H1 (cell line): ENCODE measurements around the gene NTN1. TPM values are rescaled to one million over a fixed set of nuclear protein-coding genes. Genes with fewer than 3 reads are reported as not detected.

ENCODE experiments used
- CTCF ChIA-PET: fragments of 300-600 bp; sonication (Branson Sonifier 250); formaldehyde crosslinking; loops from one replicate; lab custom pipeline; 2021; ENCODE audit not compliant: partially characterized antibody; lab: Charles Lee
- POLR2A ChIA-PET: fragments of 300-600 bp; sonication (Branson Sonifier 250); formaldehyde crosslinking; loops from one replicate; lab custom pipeline; 2021; ENCODE audit warnings: inconsistent platforms; ENCODE audit not compliant: partially characterized antibody; lab: Charles Lee
- DNase-seq, 2 experiments: peaks; one replicate each; pipeline versions ENCODE4 v3.0.0 to v3.0.0-alpha.2; 2010 to 2022; ENCODE audit warnings: low spot score in 2 of 2, low read depth in 1 of 2, mixed read lengths in 1 of 2
- FAIRE-seq: peaks from 2 replicates; lab custom pipeline; 2011; peaks lifted over from hg19 to GRCh38; lab: Jason Lieb, UNC
- H2AFZ ChIP-seq: 2 replicates; pipeline ENCODE4 v1.8.1; 2012; ENCODE audit warnings: low read length, inconsistent platforms
- H2AK5ac ChIP-seq: 2 replicates; pipeline ENCODE4 v1.6.1; 2013; ENCODE audit warnings: low read depth, low read length
- H2BK120ac ChIP-seq: replicated peaks from 2 replicates; pipeline ENCODE3; 2013; ENCODE audit warnings: low read depth, low read length, inconsistent platforms
- H2BK12ac ChIP-seq: 2 replicates; pipeline ENCODE4 v1.6.1; 2013; ENCODE audit warnings: low read depth, low read length
- H2BK15ac ChIP-seq: 2 replicates; pipeline ENCODE4 v1.6.1; 2013; ENCODE audit warnings: low read length
- H2BK20ac ChIP-seq: 2 replicates; pipeline ENCODE4 v1.6.1; 2013; ENCODE audit warnings: low read length
- H2BK5ac ChIP-seq: 2 replicates; pipeline ENCODE4 v1.6.1; 2013; ENCODE audit warnings: low read depth, low read length
- H3K14ac ChIP-seq: 2 replicates; pipeline ENCODE4 v1.6.1; 2013; ENCODE audit warnings: inconsistent platforms; ENCODE audit not compliant: insufficient read length
- H3K18ac ChIP-seq: 2 replicates; pipeline ENCODE4 v1.6.1; 2013; ENCODE audit warnings: low read length; ENCODE audit errors: extremely low read depth
- H3K23ac ChIP-seq: 2 replicates; pipeline ENCODE4 v1.6.1; 2013; ENCODE audit warnings: inconsistent platforms; ENCODE audit not compliant: insufficient read length
- H3K23me2 ChIP-seq: 2 replicates; pipeline ENCODE4 v1.6.1; 2013; ENCODE audit warnings: low read depth, low read length
- H3K27ac ChIP-seq: 2 replicates; pipeline ENCODE4 v1.6.1; 2011; ENCODE audit warnings: low read depth, low read length, inconsistent platforms
- H3K27me3 ChIP-seq, 4 experiments: replicated peaks in 1 of 4; 1 replicate in 1 of 4; 2 replicates in 3 of 4; pipeline versions ENCODE4 v1.6.1 to v1.8.1; 2011 to 2013; ENCODE audit warnings: low read length in 3 of 4, mild to moderate bottlenecking in 3 of 4, inconsistent platforms in 2 of 4, mixed read lengths in 2 of 4, moderate library complexity in 1 of 4; ENCODE audit not compliant: control insufficient read depth in 3 of 4, insufficient read depth in 3 of 4; ENCODE audit errors: extremely low read depth in 1 of 4
- H3K36me3 ChIP-seq, 4 experiments: 2 replicates each; pipeline versions ENCODE4 v1.6.1 to v1.8.1; 2011 to 2013; ENCODE audit warnings: mild to moderate bottlenecking in 4 of 4, low read length in 3 of 4, moderate library complexity in 2 of 4, control low read depth in 1 of 4, inconsistent platforms in 1 of 4; ENCODE audit not compliant: insufficient read depth in 4 of 4, control insufficient read depth in 2 of 4
- H3K4ac ChIP-seq: replicated peaks from 2 replicates; pipeline ENCODE3; 2013; ENCODE audit warnings: low read length, low read depth, mixed read lengths, inconsistent platforms; ENCODE audit not compliant: insufficient read length
- H3K4me1 ChIP-seq, 4 experiments: replicated peaks in 1 of 4; 1 replicate in 1 of 4; 2 replicates in 3 of 4; pipeline versions ENCODE4 v1.6.1 to v1.8.1; 2011 to 2013; ENCODE audit warnings: low read length in 3 of 4, inconsistent platforms in 2 of 4, mixed read lengths in 1 of 4; ENCODE audit not compliant: insufficient read depth in 4 of 4, control insufficient read depth in 3 of 4
- H3K4me2 ChIP-seq, 2 experiments: 2 replicates each; pipeline versions ENCODE4 v1.6.1 to v1.8.1; 2011 to 2013; ENCODE audit warnings: low read depth in 2 of 2, low read length in 2 of 2, control low read depth in 1 of 2, inconsistent platforms in 1 of 2, mild to moderate bottlenecking in 1 of 2; ENCODE audit not compliant: insufficient read depth in 1 of 2
- H3K4me3 ChIP-seq, 4 experiments: fragments of 200-600, 300-600 bp in 1 of 4; sonication (generic), shearing (Covaris generic), sonication (Bioruptor Twin) in 1 of 4; 2 replicates each; pipeline versions ENCODE4 v1.5.1 to v1.8.1; 2011 to 2016; ENCODE audit warnings: low read length in 4 of 4, low read depth in 3 of 4, control low read depth in 2 of 4, inconsistent platforms in 2 of 4, mild to moderate bottlenecking in 2 of 4, mixed read lengths in 1 of 4, moderate library complexity in 1 of 4; ENCODE audit not compliant: insufficient read depth in 2 of 4; ENCODE audit errors: extremely low read depth in 1 of 4
- H3K56ac ChIP-seq: replicated peaks from 2 replicates; pipeline ENCODE3; 2013; ENCODE audit warnings: low read depth, mild to moderate bottlenecking, mixed read lengths, low read length, inconsistent platforms; ENCODE audit not compliant: insufficient read length
- H3K79me1 ChIP-seq: 2 replicates; pipeline ENCODE4 v1.6.1; 2013; ENCODE audit warnings: low read depth, low read length, control low read depth
- H3K79me2 ChIP-seq, 2 experiments: 2 replicates each; pipeline versions ENCODE4 v1.6.1 to v1.8.1; 2012 to 2013; ENCODE audit warnings: low read length in 2 of 2, mild to moderate bottlenecking in 2 of 2, inconsistent platforms in 1 of 2; ENCODE audit not compliant: insufficient read depth in 2 of 2, control insufficient read depth in 1 of 2
- H3K9ac ChIP-seq, 4 experiments: replicated peaks in 1 of 4; 1 replicate in 1 of 4; 2 replicates in 3 of 4; pipeline versions ENCODE4 v1.6.1 to v1.8.1; 2011 to 2013; ENCODE audit warnings: low read depth in 3 of 4, low read length in 3 of 4, control low read depth in 2 of 4, mild to moderate bottlenecking in 2 of 4, moderate library complexity in 2 of 4, inconsistent platforms in 1 of 4; ENCODE audit errors: extremely low read depth in 1 of 4
- H3K9me3 ChIP-seq, 2 experiments: 2 replicates each; pipeline versions ENCODE4 v1.6.1 to v1.8.1; 2012 to 2013; ENCODE audit warnings: mild to moderate bottlenecking in 2 of 2, moderate library complexity in 2 of 2, control low read depth in 1 of 2, inconsistent platforms in 1 of 2, low read depth in 1 of 2, low read length in 1 of 2, mixed read lengths in 1 of 2; ENCODE audit not compliant: insufficient read depth in 2 of 2
- H4K20me1 ChIP-seq, 2 experiments: replicated peaks in 1 of 2; 2 replicates each; pipeline versions ENCODE3 to v1.8.1; 2011 to 2013; ENCODE audit warnings: inconsistent platforms in 2 of 2, low read length in 2 of 2, mild to moderate bottlenecking in 1 of 2; ENCODE audit not compliant: insufficient read depth in 2 of 2, control insufficient read depth in 1 of 2
- H4K5ac ChIP-seq: 2 replicates; pipeline ENCODE4 v1.6.1; 2013; ENCODE audit warnings: low read length, low read depth, mixed read lengths, inconsistent platforms; ENCODE audit not compliant: insufficient read length
- H4K8ac ChIP-seq: 2 replicates; pipeline ENCODE4 v1.8.0; 2013; ENCODE audit warnings: mild to moderate bottlenecking, moderate library complexity, low read length, inconsistent platforms; ENCODE audit not compliant: insufficient read depth; ENCODE audit errors: extremely low read depth
- H4K91ac ChIP-seq: replicated peaks from 2 replicates; pipeline ENCODE3; 2013; ENCODE audit warnings: low read length, mixed read lengths, inconsistent platforms; ENCODE audit not compliant: insufficient read length
- CREB1 ChIP-seq: IDR thresholded peaks from 2 replicates; pipeline ENCODE4 v1.6.1; 2012; ENCODE audit warnings: inconsistent platforms
- FOSL1 ChIP-seq: IDR thresholded peaks from 2 replicates; pipeline ENCODE4 v1.6.1; 2011; ENCODE audit warnings: mild to moderate bottlenecking, low read depth, low read length, moderate library complexity; ENCODE audit not compliant: insufficient read depth
- HDAC6 ChIP-seq: IDR thresholded peaks from one replicate; pipeline ENCODE4 v1.7.1; 2012; ENCODE audit warnings: low read depth, mild to moderate bottlenecking, inconsistent platforms, low read length, moderate library complexity
- JUND ChIP-seq: IDR thresholded peaks from 2 replicates; pipeline ENCODE4 v1.6.1; 2011; ENCODE audit warnings: mild to moderate bottlenecking, improper control_type of control experiment, low read length
- KDM1A ChIP-seq: fragments of 200-600, 300-600 bp; sonication (generic); IDR thresholded peaks from 2 replicates; pipeline ENCODE4 v1.7.1; 2016; ENCODE audit warnings: mild to moderate bottlenecking, low read length, borderline replicate concordance
- KDM4A ChIP-seq: IDR thresholded peaks from one replicate; pipeline ENCODE4 v1.7.1; 2012; ENCODE audit warnings: low read depth, mild to moderate bottlenecking, moderate library complexity, low read length, inconsistent platforms; ENCODE audit not compliant: severe bottlenecking
- KDM5A ChIP-seq: fragments of 200-600 bp; IDR thresholded peaks from 2 replicates; pipeline ENCODE4 v1.7.1; 2012; ENCODE audit warnings: mild to moderate bottlenecking, low read length, inconsistent platforms, mixed read lengths
- RNF2 ChIP-seq: fragments of 200-900, 300-1000 bp; sonication (generic); IDR thresholded peaks from 2 replicates; pipeline ENCODE4 v1.7.1; 2016; ENCODE audit warnings: borderline replicate concordance, low read depth, mild to moderate bottlenecking, antibody characterized with exemption, low read length; ENCODE audit not compliant: poor library complexity, severe bottlenecking; ENCODE audit errors: missing control alignments
- SIRT6 ChIP-seq: IDR thresholded peaks from one replicate; pipeline ENCODE4 v1.7.1; 2012; ENCODE audit warnings: low read length, inconsistent platforms
- WGBS, 2 experiments: shearing (Covaris generic) in 1 of 2; methylation state at CpG; one replicate each; pipeline versions ENCODE4 v1.1.6 to v1.1.7; 2013 to 2015; ENCODE audit warnings: low lambda C conversion rate in 2 of 2, mixed read lengths in 2 of 2, inconsistent platforms in 1 of 2, low coverage in 1 of 2, missing lambda C conversion rate in 1 of 2; ENCODE audit not compliant: insufficient replicate concordance in 2 of 2, insufficient coverage in 1 of 2, insufficient read length in 1 of 2; ENCODE audit errors: extremely low coverage in 1 of 2, missing lambda C conversion rate in 1 of 2; 5-methylcytosine and 5-hydroxymethylcytosine counted together
- polyA plus RNA-seq, 7 experiments: library from polyadenylated mRNA; depleted of rRNA in 3 of 7; stranded (reverse) in 5 of 7; unstranded in 2 of 7; fragments of >200 nt in 5 of 7; fragments of 200-250 nt in 2 of 7; gene quantifications; 1 replicate in 5 of 7; 2 replicates in 1 of 7; 4 replicates in 1 of 7; pipeline versions ENCODE4 v1.2.1 to v1.2.3, GENCODE V29; 2011 to 2013; ENCODE audit warnings: missing spikeins in 2 of 7, mixed read lengths in 2 of 7
- total RNA-seq: library from RNA; stranded (reverse); fragmentation: NEBNext Ultra II Directional; extraction: Animal tissue kit (Norgen Biotek cat#: 25700); gene quantifications from 2 replicates; pipeline ENCODE4 v1.2.1, GENCODE V29; 2021
- TF ChIP-seq, protein P1 (sequence below): IDR thresholded peaks from 2 replicates; pipeline ENCODE4 v1.6.1; 2011; ENCODE audit warnings: low read length, improper control_type of control experiment

Gene NTN1
- total and polyA plus RNA-seq, 2 of the 8 experiments (the other 6 are each of a cell fraction or from before 2014, with no cell fraction given) = 2.0 to 2.3 TPM

DNA sequence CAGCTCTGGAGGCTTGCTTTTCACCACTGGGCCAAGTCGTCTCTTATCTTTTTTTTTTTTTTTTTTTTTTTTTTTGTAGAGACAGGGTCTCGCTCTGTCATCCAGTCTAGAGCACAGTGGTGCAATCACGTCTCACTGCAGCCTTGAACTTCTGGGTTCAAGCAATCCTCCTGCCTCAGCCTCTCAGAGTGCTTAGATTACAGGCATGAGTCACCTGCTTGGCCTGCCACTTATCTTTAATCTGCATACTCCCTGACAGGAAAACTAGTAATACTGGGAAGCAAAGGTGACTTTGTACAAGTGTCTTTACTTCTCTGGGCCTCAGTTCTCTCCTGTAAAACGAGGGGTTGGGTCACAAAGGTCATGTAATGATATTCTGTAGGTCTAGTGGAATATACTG is 15.0 kb downstream of the NTN1 start:
- Histone ChIP-seq H3K23me2 (no peaks in the 10 kb centered on the region), H2AFZ (no peak overlapping the region), H2AK5ac (no peak overlapping the region; the same call in 1 of the 2 replicates), H3K4me3 (no peak overlapping the region), H4K5ac (no peak overlapping the region), H4K20me1 (no peaks in the 10 kb centered on the region), H3K4me1 (no peaks in the 10 kb centered on the region), H3K9me3 (peaks cover 0 to 6% of the 10 kb centered on the region in 2 experiments; a peak in 2 of 4 replicates), H3K56ac (no peak overlapping the region), H3K9ac (no peak overlapping the region), H4K91ac (no peak overlapping the region), H3K27ac (no peak overlapping the region), H2BK5ac (no peak overlapping the region), H3K79me2 (no peaks in the 10 kb centered on the region), H4K8ac (no peak overlapping the region), H2BK20ac (no peak overlapping the region), H3K23ac (no peak overlapping the region), H3K79me1 (no peaks in the 10 kb centered on the region), H2BK120ac (no peak overlapping the region), H3K18ac (no peak overlapping the region), H3K14ac (no peak overlapping the region), H3K27me3 (no peaks in the 10 kb centered on the region), H2BK15ac (no peak overlapping the region), H3K4me2 (no peak overlapping the region), H3K36me3 (no peaks in the 10 kb centered on the region; a peak in 1 of 8 replicates), H2BK12ac (no peak overlapping the region), H3K4ac (no peak overlapping the region)
- DNase-seq (no peak), FAIRE-seq (no peak)
- ChIA-PET POLR2A (interaction anchor here (1.1 to 2.6 kb wide), 3 partner anchors 10 to 27 kb away, joined by 3 to 11 read pairs (median 3); no protein-coding TSS in a partner anchor), CTCF (interaction anchor here (1.3 to 1.7 kb wide), 3 partner anchors 9 to 122 kb away, joined by 3 to 5 read pairs (median 5); no protein-coding TSS in a partner anchor)
- 83% methylated on average over 4 of the region's 4 CpGs; no CpG with 5 or more reads in 1 of the 2 experiments for WGBS, 2 experiments
- TF ChIP-seq FOSL1 (no peak), KDM4A (no peak), JUND (no peak), KDM1A (no peak), CREB1 (no peak), SIRT6 (no peak), RNF2 (no peak), KDM5A (no peak), HDAC6 (no peak)
- TF ChIP-seq, protein P1, sequence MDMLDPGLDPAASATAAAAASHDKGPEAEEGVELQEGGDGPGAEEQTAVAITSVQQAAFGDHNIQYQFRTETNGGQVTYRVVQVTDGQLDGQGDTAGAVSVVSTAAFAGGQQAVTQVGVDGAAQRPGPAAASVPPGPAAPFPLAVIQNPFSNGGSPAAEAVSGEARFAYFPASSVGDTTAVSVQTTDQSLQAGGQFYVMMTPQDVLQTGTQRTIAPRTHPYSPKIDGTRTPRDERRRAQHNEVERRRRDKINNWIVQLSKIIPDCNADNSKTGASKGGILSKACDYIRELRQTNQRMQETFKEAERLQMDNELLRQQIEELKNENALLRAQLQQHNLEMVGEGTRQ = no peak
